ENCODE results near the gene SCYL1. TPM values are rescaled to one million over a fixed set of nuclear protein-coding genes. Genes with fewer than 3 reads are reported as not detected.
A peak's percentile ranks its signal among the peaks of the same experiment; 100 is the strongest.

SCYL1 gene
- total and polyA plus RNA-seq, 3 donors from 2014 or later: 127 to 160 (median 131) TPM

DNA sequence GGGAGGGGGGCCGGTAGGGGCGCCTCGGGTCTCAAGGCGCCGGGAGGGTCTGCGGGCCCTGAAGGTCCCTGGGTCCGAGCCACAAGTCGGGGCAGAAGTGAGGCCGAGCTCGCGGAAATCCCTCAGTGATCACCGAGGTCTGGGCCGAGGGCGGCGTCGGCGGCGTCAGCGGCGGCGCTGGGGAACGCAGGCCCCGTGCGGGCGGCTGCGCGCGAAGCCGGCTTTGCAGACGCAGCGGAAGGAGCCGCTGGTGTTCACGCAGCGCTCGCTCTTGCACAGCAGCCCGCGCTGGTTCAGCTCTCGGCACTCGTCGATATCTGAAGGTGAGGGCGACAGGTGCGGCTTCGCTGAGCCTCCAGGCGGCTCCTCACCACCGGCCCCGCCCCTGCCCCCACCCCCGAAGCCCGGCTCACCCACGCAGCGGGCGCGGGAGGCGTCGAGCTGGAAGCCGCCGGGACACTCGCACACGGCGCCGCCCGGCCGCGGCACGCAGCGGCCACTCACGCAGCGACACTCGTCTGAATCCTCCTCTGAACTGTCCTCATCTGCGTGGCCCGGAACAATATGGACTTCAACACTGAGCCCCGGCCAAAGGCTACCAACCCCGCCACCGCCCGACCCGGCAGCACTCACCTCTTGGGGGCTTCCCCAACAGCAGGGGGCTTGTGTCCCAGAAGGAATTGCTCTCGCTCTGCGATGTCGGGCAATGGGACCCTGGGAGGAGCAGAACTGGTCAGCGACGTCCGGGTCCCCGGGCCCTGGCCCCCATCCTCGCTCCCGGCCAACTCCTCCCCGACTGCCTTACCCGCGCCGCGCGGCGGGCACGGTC, 14.2 kb downstream of the SCYL1 start:
- Histone ChIP-seq H3K4me1 (peaks cover 43% of the 10 kb centered on the region), H3K4me3 (peak overlapping the region; percentile 49 to 58), H3K27me3 (no peaks in the 10 kb centered on the region), H3K27ac (peak overlapping the region; percentile 60 to 89), H3K36me3 (ENCODE audit: low read depth, missing control alignments) (no peaks in the 10 kb centered on the region), H3K9me3 (no peaks in the 10 kb centered on the region)
- intact Hi-C loops (cut with DNase I; ENCODE audit: low total_unique reads): no loop called here
- TF ChIP-seq, protein P1, sequence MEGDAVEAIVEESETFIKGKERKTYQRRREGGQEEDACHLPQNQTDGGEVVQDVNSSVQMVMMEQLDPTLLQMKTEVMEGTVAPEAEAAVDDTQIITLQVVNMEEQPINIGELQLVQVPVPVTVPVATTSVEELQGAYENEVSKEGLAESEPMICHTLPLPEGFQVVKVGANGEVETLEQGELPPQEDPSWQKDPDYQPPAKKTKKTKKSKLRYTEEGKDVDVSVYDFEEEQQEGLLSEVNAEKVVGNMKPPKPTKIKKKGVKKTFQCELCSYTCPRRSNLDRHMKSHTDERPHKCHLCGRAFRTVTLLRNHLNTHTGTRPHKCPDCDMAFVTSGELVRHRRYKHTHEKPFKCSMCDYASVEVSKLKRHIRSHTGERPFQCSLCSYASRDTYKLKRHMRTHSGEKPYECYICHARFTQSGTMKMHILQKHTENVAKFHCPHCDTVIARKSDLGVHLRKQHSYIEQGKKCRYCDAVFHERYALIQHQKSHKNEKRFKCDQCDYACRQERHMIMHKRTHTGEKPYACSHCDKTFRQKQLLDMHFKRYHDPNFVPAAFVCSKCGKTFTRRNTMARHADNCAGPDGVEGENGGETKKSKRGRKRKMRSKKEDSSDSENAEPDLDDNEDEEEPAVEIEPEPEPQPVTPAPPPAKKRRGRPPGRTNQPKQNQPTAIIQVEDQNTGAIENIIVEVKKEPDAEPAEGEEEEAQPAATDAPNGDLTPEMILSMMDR (IDR thresholded peaks at IDR 0.05): peak in 1 of 3 experiments; percentile 10
- no peak for TF ChIP-seq POLR2A (IDR thresholded peaks at IDR 0.05)
- 65 to 68% methylated on average over 28 to 85 of the region's 92 CpGs for WGBS, 2 donors
- DNase-seq: no peak

DNA sequence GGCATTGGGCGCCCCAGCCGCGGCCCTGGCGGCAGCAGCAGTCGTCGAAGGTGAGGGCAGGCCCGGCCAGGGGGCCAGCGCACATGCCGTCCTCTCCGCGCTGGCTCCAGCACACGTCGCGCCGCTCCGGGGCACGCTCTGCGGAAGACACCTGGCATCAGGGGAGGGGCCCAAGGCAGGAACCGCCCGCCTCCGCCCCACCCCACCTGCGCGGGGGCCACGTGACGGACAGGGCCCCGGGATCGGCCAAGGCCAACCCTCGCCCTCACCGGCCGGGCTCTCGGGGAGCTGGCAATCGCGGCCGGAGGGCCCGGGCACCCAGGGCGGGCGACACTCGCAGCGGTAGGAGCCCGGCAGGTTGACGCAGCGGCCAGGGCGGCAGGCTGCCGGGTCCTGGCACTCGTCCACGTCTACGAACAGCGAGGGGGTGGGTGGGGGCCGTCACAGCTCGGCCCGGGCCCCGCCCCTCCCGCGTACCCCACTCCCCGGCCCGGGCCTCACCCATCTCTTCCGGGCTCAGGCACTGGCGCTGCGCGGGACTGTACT, 14.9 kb downstream of the SCYL1 start:
- Histone ChIP-seq H3K36me3 (ENCODE audit: low read depth, missing control alignments) (no peaks in the 10 kb centered on the region), H3K4me3 (peak overlapping the region; percentile 49 to 58), H3K27me3 (no peaks in the 10 kb centered on the region), H3K4me1 (peaks cover 43% of the 10 kb centered on the region), H3K9me3 (no peaks in the 10 kb centered on the region), H3K27ac (peak overlapping the region; percentile 60 to 89)
- 8% methylated on average over 29 of the region's 60 CpGs; no CpG with 5 or more reads in 1 of the 2 donors for WGBS, 2 donors
- intact Hi-C loops (cut with DNase I; ENCODE audit: low total_unique reads): no loop called here
- no peak for DNase-seq
- TF ChIP-seq POLR2A (IDR thresholded peaks at IDR 0.05): no peak
- TF ChIP-seq, protein P1 (IDR thresholded peaks at IDR 0.05): peak in 1 of 3 experiments; percentile 28

DNA sequence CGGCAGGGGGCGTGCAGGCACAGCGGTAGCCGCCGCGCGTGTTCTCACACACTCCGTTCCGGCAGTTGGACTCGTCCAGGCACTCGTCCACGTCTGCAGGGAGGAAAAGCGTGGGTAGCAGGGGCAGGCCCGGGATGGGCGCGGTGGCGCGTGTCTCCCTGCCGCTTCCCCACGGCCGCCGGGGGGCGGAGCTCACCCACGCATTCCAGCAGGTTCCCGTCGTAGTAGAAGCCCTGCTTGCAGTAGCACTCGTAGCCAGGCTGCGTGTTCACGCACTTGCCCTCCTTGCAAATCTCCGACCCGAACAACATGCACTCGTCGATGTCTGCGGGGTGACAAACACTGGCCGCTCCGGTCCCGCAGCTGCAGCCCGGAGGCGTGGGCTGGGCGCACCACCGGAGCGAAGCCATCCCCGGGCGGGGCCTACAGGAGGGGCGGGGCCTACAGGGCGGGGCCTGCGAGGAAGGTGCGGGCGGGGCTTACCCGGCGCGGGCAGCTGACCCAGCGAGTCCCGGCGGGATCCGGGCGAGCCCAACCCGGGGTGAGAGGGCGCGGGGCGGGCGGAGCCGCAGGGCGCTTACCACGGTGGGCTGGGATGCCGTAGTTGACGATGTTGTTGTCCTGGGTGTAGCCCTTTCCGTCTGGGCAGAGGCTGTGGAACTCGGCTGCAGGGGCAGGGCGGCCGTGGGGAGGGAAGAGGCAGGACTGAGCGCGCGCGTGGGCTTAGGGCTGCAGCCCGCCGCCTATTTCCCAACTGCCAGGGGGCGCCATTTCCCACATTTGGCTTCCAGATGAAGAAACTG, 15.6 kb downstream of the SCYL1 start:
- no peaks in the 10 kb centered on the region for H3K9me3 ChIP-seq
- intact Hi-C loops (cut with DNase I; ENCODE audit: low total_unique reads): no loop called here
- peak overlapping the region; percentile 49 to 58 for H3K4me3 ChIP-seq
- WGBS, 2 donors: 0 to 4% methylated on average over 23 to 59 of the region's 78 CpGs
- H3K36me3 ChIP-seq (ENCODE audit: low read depth, missing control alignments): no peaks in the 10 kb centered on the region
- DNase-seq: peak; percentile 84
- no peaks in the 10 kb centered on the region for H3K27me3 ChIP-seq
- peak overlapping the region; percentile 69 to 89 for H3K27ac ChIP-seq
- TF ChIP-seq, protein P1 (IDR thresholded peaks at IDR 0.05): peak; percentile 70 to 91 (median 80)
- TF ChIP-seq POLR2A (IDR thresholded peaks at IDR 0.05): no peak
- peaks cover 39% of the 10 kb centered on the region for H3K4me1 ChIP-seq

DNA sequence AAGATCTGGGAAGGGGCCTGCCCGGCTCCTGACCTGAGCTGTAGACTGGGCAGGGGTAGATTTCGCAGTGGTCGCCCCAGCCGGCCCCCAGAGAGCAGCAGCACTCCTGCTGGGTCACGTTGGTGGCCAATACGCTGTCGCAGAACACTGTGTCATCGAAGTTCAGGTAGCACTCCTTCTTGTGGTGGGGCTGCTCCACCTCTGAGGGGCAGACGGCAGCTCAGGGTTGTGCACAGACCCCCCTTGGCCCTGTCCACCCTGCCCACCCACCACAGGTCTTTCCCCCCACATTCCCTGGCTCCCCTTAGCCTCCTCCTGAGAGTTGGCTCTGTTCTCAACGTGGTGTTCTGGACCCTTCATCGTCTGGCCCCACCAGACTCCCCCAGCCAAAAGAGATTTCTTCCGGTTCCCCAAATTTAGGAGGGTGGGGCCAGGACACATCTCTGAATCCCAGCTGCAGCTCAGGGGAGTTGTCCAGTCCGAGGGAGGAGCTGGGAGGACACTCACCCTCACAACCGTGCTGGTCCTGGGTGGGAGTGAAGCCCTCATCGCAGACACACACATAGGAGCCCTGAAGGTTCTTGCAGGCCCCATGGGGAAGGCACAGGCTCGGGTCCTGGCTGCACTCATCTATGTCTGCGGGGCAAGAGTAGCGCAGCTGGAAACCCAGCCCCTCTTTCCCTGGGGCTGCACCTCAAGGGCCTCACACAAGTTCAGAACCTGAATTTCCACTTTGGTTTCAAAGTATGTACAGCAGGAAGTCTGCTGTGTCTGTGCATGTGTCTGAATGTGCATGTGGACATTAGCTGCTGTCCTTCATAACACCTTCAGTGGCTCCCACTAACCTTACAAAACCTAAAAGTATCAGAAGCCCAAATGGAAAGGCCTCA, 16.5 kb downstream of the SCYL1 start:
- H3K4me3 ChIP-seq: peak overlapping the region; percentile 49 to 58
- no peaks in the 10 kb centered on the region for H3K27me3 ChIP-seq
- no peak for DNase-seq
- H3K9me3 ChIP-seq: no peaks in the 10 kb centered on the region
- peaks cover 33% of the 10 kb centered on the region for H3K4me1 ChIP-seq
- intact Hi-C loops (cut with DNase I; ENCODE audit: low total_unique reads): no loop called here
- H3K27ac ChIP-seq: peak overlapping the region; percentile 69 to 89
- no peak for TF ChIP-seq POLR2A (IDR thresholded peaks at IDR 0.05)
- TF ChIP-seq, protein P1 (IDR thresholded peaks at IDR 0.05): no peak
- no peaks in the 10 kb centered on the region for H3K36me3 ChIP-seq (ENCODE audit: low read depth, missing control alignments)
- 37 to 48% methylated on average over 15 to 18 of the region's 18 CpGs for WGBS, 2 donors
